ENCODE data around the gene MGAT1.

The MGAT1 gene

GRCh38 chr5:180787711-180788431 lies 14.7 kb downstream of the MGAT1 start:
- no peak for FAIRE-seq
- DNase-seq (ENCODE audit: insufficient read length, low spot score) = no peak

GRCh38 chr5:180786531-180787398 lies 15.8 kb downstream of the MGAT1 start:
- FAIRE-seq (peak; percentile 38), DNase-seq (ENCODE audit: insufficient read length, low spot score) (peak; percentile 50)
- TF ChIP-seq, protein P1, sequence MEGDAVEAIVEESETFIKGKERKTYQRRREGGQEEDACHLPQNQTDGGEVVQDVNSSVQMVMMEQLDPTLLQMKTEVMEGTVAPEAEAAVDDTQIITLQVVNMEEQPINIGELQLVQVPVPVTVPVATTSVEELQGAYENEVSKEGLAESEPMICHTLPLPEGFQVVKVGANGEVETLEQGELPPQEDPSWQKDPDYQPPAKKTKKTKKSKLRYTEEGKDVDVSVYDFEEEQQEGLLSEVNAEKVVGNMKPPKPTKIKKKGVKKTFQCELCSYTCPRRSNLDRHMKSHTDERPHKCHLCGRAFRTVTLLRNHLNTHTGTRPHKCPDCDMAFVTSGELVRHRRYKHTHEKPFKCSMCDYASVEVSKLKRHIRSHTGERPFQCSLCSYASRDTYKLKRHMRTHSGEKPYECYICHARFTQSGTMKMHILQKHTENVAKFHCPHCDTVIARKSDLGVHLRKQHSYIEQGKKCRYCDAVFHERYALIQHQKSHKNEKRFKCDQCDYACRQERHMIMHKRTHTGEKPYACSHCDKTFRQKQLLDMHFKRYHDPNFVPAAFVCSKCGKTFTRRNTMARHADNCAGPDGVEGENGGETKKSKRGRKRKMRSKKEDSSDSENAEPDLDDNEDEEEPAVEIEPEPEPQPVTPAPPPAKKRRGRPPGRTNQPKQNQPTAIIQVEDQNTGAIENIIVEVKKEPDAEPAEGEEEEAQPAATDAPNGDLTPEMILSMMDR (IDR thresholded peaks at IDR 0.05; ENCODE audit: insufficient read depth, missing control alignments) = no peak

More at GRCh38 chr5:180787711-180788431, 14.7 kb downstream of the MGAT1 start:
- TF ChIP-seq, protein P1 (IDR thresholded peaks at IDR 0.05; ENCODE audit: insufficient read depth, missing control alignments) = peak; percentile 20

DNA sequence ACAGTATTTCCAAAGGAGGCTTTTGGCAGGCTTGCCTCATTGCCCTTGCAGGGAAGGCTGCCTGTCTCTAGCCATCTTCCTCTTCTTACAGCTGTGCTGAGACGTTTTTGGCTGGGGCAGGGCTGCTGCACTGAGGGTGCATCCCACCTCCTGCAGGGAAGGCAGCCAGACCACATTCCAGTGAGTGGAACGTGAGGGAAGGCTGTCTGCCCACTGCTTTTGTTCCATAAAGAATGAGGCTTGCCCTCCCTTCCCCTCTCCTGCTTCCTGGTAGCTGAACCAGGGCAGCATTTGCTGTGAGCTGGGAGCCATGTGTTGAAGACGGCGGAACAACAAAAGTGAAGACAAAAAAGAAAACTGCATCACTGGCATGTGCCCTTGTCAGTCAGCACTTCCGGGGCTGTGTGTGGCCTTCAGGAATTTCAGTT lies 16.8 kb downstream of the MGAT1 start:
- TF ChIP-seq, protein P1 (IDR thresholded peaks at IDR 0.05; ENCODE audit: insufficient read depth, missing control alignments) = no peak
- no peak for DNase-seq (ENCODE audit: insufficient read length, low spot score)
- no peak for FAIRE-seq

DNA sequence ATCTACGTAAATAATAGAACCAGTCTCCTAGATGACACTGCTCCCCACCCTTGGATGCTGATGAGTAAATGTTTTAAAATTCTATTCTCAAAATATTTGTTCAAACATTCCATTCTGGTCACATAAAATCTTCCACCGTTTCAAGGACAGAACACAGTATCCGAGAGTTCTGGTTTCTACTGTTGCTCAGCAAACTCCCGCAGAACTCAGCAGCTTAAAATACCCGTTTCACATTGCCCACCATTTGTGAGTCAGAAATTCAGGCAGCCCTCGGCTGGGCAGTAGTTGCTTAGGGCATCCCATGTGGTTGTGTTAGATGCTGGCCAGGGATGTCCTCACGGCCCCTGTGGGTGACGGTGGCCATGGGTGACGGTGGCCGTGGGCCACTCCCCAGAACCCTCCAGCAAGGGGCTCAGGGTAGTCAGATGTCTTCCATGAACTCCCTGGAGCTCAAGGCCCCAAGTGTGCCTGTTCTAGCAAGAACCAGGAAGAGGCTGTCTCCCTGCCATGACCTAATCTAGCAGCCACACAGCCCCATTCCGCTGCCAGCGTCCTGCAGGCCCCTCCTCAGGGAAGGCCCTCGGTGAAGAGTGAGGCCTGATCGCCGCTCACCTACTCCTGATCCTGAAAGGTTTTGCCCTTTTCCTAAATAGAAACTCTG lies 17.4 kb downstream of the MGAT1 start:
- DNase-seq (ENCODE audit: insufficient read length, low spot score) = no peak

GRCh38 chr5:180784497-180785097 lies 18.0 kb downstream of the MGAT1 start:
- TF ChIP-seq, protein P1 (IDR thresholded peaks at IDR 0.05; ENCODE audit: insufficient read depth, missing control alignments) = peak; percentile 97
- DNase-seq (ENCODE audit: insufficient read length, low spot score) = peak; percentile 87
- FAIRE-seq = no peak

More for the DNA sequence above, 17.4 kb downstream of the MGAT1 start:
- TF ChIP-seq, protein P1 (IDR thresholded peaks at IDR 0.05; ENCODE audit: insufficient read depth, missing control alignments) = no peak
- FAIRE-seq = no peak

- FAIRE-seq = no peak
- no peak for DNase-seq (ENCODE audit: insufficient read length, low spot score)
- TF ChIP-seq, protein P1 (IDR thresholded peaks at IDR 0.05; ENCODE audit: insufficient read depth, missing control alignments) = no peak
Measured at GRCh38 chr5:180783340-180784052, 19.1 kb downstream of the MGAT1 start.
